K562 (cell line): Measurements from ENCODE around the gene OR5B2.

Experiments used
- CHD7 ChIP-seq: fragments of 200-600 bp; sonication (generic); IDR thresholded peaks from one replicate; pipeline ENCODE4 v1.6.1; 2012; ENCODE audit warnings: mild to moderate bottlenecking, low read depth, low read length, inconsistent platforms
- CTCF ChIP-seq, 3 experiments: IDR thresholded peaks in 2 of 3; conservative IDR thresholded peaks in 1 of 3; 2 replicates each; pipeline ENCODE4 v1.5.1; 2011 to 2012; ENCODE audit warnings: low read length in 3 of 3, mild to moderate bottlenecking in 3 of 3, control low read depth in 2 of 3, improper control_type of control experiment in 1 of 3, inconsistent platforms in 1 of 3, low read depth in 1 of 3, mixed read lengths in 1 of 3, moderate library complexity in 1 of 3; ENCODE audit not compliant: insufficient read depth in 2 of 3
- EP300 ChIP-seq: IDR thresholded peaks from 2 replicates; pipeline ENCODE4 v1.6.1; 2012; ENCODE audit warnings: low read length, improper control_type of control experiment
- NR2C1 ChIP-seq, 2 experiments: fragments of 450-650 bp; IDR thresholded peaks; 2 replicates each; pipeline ENCODE4 v1.6.1; 2017; ENCODE audit warnings: mild to moderate bottlenecking in 2 of 2, antibody characterized with exemption in 1 of 2, inconsistent platforms in 1 of 2, missing compliant biosample characterization in 1 of 2, missing genetic modification characterization in 1 of 2
- POLR2AphosphoS5 ChIP-seq: IDR thresholded peaks from 2 replicates; pipeline ENCODE4 v1.6.1; 2011; ENCODE audit warnings: mild to moderate bottlenecking, low read depth, low read length, moderate library complexity; ENCODE audit not compliant: control insufficient read depth, insufficient read depth
- POLR2G ChIP-seq: fragments of 200-400 bp; formaldehyde crosslinking; IDR thresholded peaks from 2 replicates; pipeline ENCODE4 v1.6.1; 2017; ENCODE audit warnings: low read depth, mild to moderate bottlenecking, antibody characterized with exemption, low read length, moderate library complexity
- POLR3A ChIP-seq: IDR thresholded peaks from 2 replicates; pipeline ENCODE4 v1.6.1; 2011; ENCODE audit warnings: borderline replicate concordance, mild to moderate bottlenecking, moderate library complexity; ENCODE audit not compliant: insufficient read length, insufficient read depth; ENCODE audit errors: extremely low read depth
- RFX5 ChIP-seq: IDR thresholded peaks from 2 replicates; pipeline ENCODE4 v1.6.1; 2011; ENCODE audit warnings: low read depth, mild to moderate bottlenecking, improper control_type of control experiment, low read length
- ZNF282 ChIP-seq: sonication (generic); formaldehyde crosslinking; IDR thresholded peaks from 2 replicates; pipeline ENCODE4 v1.8.1; 2023; ENCODE audit warnings: missing genetic modification reagents

- no peak for TF ChIP-seq RFX5
- TF ChIP-seq ZNF282 (CRISPR knock-in tag), result no peak
- TF ChIP-seq CTCF (IDR thresholded peaks at IDR 0.05 in 2 of 3, conservative IDR thresholded peaks at IDR 0.05 in 1 of 3; ENCODE audit: insufficient read depth in 2 of 3, low read depth in 1 of 3, low read length in 3 of 3), result no peak
- TF ChIP-seq EP300, result no peak
- TF ChIP-seq CHD7, result no peak
- TF ChIP-seq POLR2G, result no peak
- TF ChIP-seq POLR2AphosphoS5, result no peak
- TF ChIP-seq NR2C1 (IDR thresholded peaks at IDR 0.05), result no peak
- no peak for TF ChIP-seq NR2C1 (tag; IDR thresholded peaks at IDR 0.05)
- no peak for TF ChIP-seq POLR3A
Measured at GRCh38 chr11:58434217-58434616, 6.3 kb upstream of the OR5B2 start.
